Body of pancreas (tissue), 4 donors: ENCODE results near the gene PINLYP.

Source experiments
- POLR2A ChIP-seq, 3 donors: fragments of 450-650 bp; IDR thresholded peaks; one replicate each; pipeline ENCODE4 v1.6.1; 2016; ENCODE audit warnings: antibody characterized with exemption in 3 of 3, mild to moderate bottlenecking in 2 of 3
- TF ChIP-seq, protein P1 (sequence below), 7 experiments: fragments of 450-650 bp in 4 of 7; fragments of 200-600 bp in 3 of 7; sonication (generic) in 3 of 7; IDR thresholded peaks; one replicate each; pipeline ENCODE4 v1.5.1; 2016 to 2019; ENCODE audit warnings: antibody characterized with exemption in 7 of 7

DNA sequence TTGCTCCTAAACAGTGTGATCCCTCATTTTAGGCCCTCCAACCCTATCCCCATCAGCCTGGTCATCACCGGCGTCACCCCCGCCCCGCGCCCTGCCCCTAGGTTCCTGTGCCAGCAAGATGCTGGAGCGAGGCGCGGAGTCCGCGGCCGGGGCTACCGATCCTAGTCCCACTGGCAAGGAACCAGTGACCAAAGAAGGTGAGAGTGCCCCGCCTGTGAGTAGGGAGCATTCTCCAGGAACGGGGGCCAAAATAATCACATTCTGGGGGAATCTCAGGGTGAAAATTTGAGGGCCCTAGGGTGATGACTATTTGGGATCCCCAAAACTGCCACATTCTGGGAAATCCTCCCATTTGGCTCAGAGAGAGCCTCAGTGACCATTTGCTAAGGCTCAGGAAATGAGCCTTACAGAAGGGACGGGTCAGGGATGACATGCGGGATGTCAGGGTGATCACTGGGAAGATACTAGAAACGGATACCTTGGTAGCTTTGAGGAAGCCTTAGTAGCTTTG lies 41.2 kb upstream of the PINLYP start:
- TF ChIP-seq, protein P1, sequence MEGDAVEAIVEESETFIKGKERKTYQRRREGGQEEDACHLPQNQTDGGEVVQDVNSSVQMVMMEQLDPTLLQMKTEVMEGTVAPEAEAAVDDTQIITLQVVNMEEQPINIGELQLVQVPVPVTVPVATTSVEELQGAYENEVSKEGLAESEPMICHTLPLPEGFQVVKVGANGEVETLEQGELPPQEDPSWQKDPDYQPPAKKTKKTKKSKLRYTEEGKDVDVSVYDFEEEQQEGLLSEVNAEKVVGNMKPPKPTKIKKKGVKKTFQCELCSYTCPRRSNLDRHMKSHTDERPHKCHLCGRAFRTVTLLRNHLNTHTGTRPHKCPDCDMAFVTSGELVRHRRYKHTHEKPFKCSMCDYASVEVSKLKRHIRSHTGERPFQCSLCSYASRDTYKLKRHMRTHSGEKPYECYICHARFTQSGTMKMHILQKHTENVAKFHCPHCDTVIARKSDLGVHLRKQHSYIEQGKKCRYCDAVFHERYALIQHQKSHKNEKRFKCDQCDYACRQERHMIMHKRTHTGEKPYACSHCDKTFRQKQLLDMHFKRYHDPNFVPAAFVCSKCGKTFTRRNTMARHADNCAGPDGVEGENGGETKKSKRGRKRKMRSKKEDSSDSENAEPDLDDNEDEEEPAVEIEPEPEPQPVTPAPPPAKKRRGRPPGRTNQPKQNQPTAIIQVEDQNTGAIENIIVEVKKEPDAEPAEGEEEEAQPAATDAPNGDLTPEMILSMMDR (IDR thresholded peaks at IDR 0.05): no peak
- no peak for TF ChIP-seq POLR2A (IDR thresholded peaks at IDR 0.05)
